ENCODE data around the gene RPN1. TPM values are rescaled to one million over a fixed set of nuclear protein-coding genes. Genes with fewer than 3 reads are reported as not detected.

The RPN1 gene
- total RNA-seq, 1 donor from 2014 or later: 192 TPM

DNA sequence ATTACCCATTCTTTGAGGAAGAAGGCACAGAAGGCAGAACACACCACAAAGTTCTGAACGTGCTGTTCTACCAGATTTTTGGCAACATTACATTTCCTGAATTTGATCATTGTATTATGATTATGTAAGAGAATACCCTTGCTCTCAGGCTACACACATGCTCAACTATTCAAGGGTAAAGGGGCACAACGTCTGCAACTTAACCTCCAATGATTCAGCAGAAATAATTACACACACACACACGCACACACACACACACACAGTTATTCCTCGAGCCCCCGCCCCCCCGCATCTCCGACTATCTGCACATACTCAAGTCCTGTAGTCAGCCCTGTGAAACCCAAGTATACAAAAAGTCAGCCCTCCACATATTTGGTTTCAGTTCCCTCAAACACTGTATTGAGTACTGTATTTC lies 26.8 kb downstream of the RPN1 start:
- no peak overlapping the region for H3K27ac Mint-ChIP-seq
- H3K9me3 Mint-ChIP-seq: no peaks in the 10 kb centered on the region
- H3K27me3 Mint-ChIP-seq: no peaks in the 10 kb centered on the region
- no peak for DNase-seq (ENCODE audit: extremely low spot score, unreplicated experiment)
- TF ChIP-seq, protein P1, sequence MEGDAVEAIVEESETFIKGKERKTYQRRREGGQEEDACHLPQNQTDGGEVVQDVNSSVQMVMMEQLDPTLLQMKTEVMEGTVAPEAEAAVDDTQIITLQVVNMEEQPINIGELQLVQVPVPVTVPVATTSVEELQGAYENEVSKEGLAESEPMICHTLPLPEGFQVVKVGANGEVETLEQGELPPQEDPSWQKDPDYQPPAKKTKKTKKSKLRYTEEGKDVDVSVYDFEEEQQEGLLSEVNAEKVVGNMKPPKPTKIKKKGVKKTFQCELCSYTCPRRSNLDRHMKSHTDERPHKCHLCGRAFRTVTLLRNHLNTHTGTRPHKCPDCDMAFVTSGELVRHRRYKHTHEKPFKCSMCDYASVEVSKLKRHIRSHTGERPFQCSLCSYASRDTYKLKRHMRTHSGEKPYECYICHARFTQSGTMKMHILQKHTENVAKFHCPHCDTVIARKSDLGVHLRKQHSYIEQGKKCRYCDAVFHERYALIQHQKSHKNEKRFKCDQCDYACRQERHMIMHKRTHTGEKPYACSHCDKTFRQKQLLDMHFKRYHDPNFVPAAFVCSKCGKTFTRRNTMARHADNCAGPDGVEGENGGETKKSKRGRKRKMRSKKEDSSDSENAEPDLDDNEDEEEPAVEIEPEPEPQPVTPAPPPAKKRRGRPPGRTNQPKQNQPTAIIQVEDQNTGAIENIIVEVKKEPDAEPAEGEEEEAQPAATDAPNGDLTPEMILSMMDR (conservative IDR thresholded peaks at IDR 0.05): no peak
- no peak overlapping the region for H3K4me3 Mint-ChIP-seq
- peaks cover 10% of the 10 kb centered on the region for H3K4me1 Mint-ChIP-seq (ENCODE audit: unreplicated experiment)
- H3K36me3 Mint-ChIP-seq: peaks cover 39% of the 10 kb centered on the region

DNA sequence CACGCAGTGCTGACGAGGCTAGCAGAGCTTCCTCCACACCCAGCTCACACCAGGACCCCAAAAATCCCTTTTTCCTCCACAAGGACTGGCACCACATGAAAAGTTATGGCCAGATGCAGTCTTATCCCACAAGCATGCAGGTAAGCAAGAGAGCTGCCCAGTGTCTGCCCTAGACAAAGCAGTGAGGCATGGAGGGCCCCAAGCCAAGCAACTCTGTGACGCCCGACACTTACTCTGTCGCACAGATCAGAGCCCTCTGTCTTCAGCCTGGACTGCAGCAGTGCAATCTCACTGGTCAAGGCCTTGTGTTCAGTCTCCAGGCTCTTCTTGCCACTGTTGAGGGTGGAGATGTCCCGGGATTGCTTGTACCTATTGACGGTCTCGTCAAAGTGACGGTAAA lies 28.7 kb downstream of the RPN1 start:
- peaks cover 14% of the 10 kb centered on the region for H3K4me1 Mint-ChIP-seq (ENCODE audit: unreplicated experiment)
- H3K27me3 Mint-ChIP-seq: no peaks in the 10 kb centered on the region
- no peak overlapping the region for H3K4me3 Mint-ChIP-seq
- TF ChIP-seq, protein P1 (conservative IDR thresholded peaks at IDR 0.05): no peak
- no peak for DNase-seq (ENCODE audit: extremely low spot score, unreplicated experiment)
- H3K36me3 Mint-ChIP-seq: peaks cover 35% of the 10 kb centered on the region
- no peak overlapping the region for H3K27ac Mint-ChIP-seq
- no peaks in the 10 kb centered on the region for H3K9me3 Mint-ChIP-seq

- TF ChIP-seq, protein P1 (conservative IDR thresholded peaks at IDR 0.05): no peak
- Mint-ChIP-seq H3K4me3 (no peak overlapping the region), H3K27me3 (no peaks in the 10 kb centered on the region), H3K9me3 (no peaks in the 10 kb centered on the region), H3K4me1 (ENCODE audit: unreplicated experiment) (peaks cover 14% of the 10 kb centered on the region), H3K27ac (no peak overlapping the region), H3K36me3 (peaks cover 31% of the 10 kb centered on the region)
- no peak for DNase-seq (ENCODE audit: extremely low spot score, unreplicated experiment)
Observed at GRCh38 chr3:128621234-128621633, 29.4 kb downstream of the RPN1 start.

DNA sequence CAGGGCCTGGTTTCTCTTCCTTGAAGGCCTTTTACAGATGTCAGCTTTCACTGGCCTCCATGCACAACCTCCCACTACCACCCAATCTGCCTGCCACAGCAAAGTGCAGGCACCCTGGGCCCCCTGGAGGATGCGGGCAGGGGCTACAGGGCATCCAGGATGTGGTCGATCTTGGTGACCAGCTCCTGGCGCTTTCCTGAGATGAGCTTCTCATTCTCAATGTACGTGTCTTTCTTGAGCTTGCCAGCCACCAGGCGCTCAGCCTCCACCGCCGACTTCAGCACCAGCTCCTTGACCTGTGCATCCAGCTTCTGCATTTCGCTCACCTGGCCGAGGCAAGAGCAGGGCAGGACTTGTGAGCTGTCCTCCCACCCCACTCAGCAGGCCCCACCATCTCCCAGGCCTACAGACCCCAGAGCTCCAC lies 30.3 kb downstream of the RPN1 start:
- Mint-ChIP-seq H3K27ac (no peak overlapping the region), H3K27me3 (no peaks in the 10 kb centered on the region), H3K36me3 (peaks cover 29% of the 10 kb centered on the region), H3K4me1 (ENCODE audit: unreplicated experiment) (peaks cover 14% of the 10 kb centered on the region), H3K9me3 (no peaks in the 10 kb centered on the region), H3K4me3 (peak overlapping the region; percentile 5)
- DNase-seq (ENCODE audit: extremely low spot score, unreplicated experiment): no peak
- TF ChIP-seq, protein P1 (conservative IDR thresholded peaks at IDR 0.05): peak; percentile 35

DNA sequence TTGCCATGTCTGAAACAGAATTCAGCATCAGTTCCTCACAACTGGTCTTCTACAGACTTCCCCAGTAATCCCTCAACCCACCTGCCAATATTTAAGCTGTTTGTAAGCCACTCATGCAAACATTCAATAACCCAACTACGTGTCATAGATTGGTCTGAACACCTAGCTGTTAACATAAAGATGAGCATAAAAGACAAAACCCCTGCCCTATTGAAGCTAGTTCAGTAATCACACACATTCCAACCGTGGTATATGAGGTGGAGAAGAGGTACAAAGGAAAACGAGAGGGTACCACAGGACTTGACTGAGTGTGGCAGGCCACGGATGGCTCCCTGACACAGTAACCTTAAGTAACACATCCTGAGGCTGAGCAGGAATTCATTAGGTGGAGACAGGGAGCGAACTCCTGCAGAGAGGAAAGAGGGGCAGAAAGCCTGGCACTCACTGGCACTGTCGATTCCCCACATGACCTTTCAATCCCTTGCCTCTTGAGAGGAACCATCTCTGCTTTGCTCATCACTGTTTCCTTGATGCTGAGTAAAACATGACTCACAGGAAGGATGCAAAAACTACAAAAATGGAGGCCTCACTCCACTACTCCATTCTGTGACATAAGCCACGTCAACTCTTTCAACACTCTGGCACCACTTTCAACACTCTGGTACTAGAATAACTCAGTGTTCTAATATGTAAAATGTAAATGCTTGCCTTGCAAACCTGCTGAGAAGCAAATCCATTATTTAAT lies 31.3 kb downstream of the RPN1 start:
- Mint-ChIP-seq H3K4me3 (peak overlapping the region; percentile 97), H3K4me1 (ENCODE audit: unreplicated experiment) (peaks cover 14% of the 10 kb centered on the region), H3K36me3 (peaks cover 22% of the 10 kb centered on the region), H3K27ac (peak overlapping the region; percentile 89), H3K9me3 (no peaks in the 10 kb centered on the region), H3K27me3 (no peaks in the 10 kb centered on the region)
- no peak for DNase-seq (ENCODE audit: extremely low spot score, unreplicated experiment)
- TF ChIP-seq, protein P1 (conservative IDR thresholded peaks at IDR 0.05): no peak

Data from type B pancreatic cell (in vitro differentiated cells).